ENCODE measurements around the gene SCAMP1.

DNA sequence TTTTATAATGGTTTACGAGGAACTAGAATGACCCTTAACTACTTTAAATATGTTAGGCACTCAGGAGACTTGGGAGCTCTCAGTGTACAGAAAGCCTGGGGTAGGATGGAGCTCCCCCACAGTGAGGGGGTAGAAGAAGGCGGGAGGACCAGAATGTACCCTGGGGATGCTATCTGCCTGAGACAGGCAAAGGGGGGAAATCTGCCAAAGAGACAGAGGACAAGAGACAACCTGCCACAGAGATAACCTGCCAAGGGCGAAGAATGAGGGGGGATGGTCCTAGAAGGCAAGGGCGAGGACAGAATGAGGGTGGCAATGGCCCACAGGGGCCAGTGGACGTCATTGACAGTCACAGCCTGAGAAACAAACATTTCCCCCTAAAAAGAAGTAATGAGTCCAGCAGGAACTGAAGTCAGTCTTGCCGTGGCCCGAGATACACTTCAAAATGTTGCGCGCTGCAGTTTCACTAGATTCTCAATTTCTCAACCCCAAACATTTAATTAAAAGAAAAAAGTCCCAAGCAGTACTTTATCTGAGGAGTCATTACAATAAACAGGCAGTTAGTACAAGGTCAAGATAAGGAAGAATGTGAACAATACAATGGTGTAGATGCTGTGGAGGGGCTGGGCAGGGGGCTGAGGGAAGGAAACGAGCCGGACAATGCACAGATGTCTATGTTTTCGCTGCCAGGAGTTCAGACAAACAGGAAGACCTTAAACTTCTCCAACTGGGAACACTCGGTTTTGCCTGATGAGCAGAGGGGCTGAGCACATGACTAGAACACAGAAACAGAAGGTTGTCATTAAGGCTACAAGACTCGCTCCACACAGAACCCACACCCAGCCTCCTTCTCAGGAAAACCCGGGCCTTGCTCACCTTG lies 163.1 kb downstream of the SCAMP1 start:
- TF ChIP-seq CTCF (conservative IDR thresholded peaks at IDR 0.05; ENCODE audit: low read depth, low read length) = no peak
- no peak for TF ChIP-seq EZH2 (IDR thresholded peaks at IDR 0.05; ENCODE audit: low read length, unreplicated experiment)
- no peak for TF ChIP-seq EZH2phosphoT487 (IDR thresholded peaks at IDR 0.05; ENCODE audit: borderline replicate concordance, low read length)

All from PC-3 (cell line).